Gastrocnemius medialis (tissue), 4 donors: ENCODE results near the gene EPHA8.

Experiments used
- CTCF ChIP-seq, 5 experiments: fragments of 450-650 bp in 3 of 5; fragments of 200-600 bp in 2 of 5; sonication (generic) in 2 of 5; IDR thresholded peaks in 4 of 5; conservative IDR thresholded peaks in 1 of 5; 1 replicate in 4 of 5; 2 replicates in 1 of 5; pipeline ENCODE4 v1.5.1; 2016 to 2019; ENCODE audit warnings: antibody characterized with exemption in 5 of 5, mild to moderate bottlenecking in 3 of 5, moderate library complexity in 3 of 5
- POLR2A ChIP-seq, 2 donors: fragments of 450-650 bp; IDR thresholded peaks; one replicate each; pipeline ENCODE4 v1.6.1; 2017; ENCODE audit warnings: antibody characterized with exemption in 2 of 2, mild to moderate bottlenecking in 2 of 2, moderate library complexity in 2 of 2

GRCh38 chr1:22592051-22592450 is 28.8 kb downstream of the EPHA8 start:
- TF ChIP-seq POLR2A (IDR thresholded peaks at IDR 0.05) (no peak), CTCF (IDR thresholded peaks at IDR 0.05 in 4 of 5, conservative IDR thresholded peaks at IDR 0.05 in 1 of 5) (no peak)
